Activated naive CD4-positive, alpha-beta T cell treated with anti-CD3 and anti-CD28 coated beads for 36 hours (primary cell): Measurements from ENCODE around the gene SAE1. TPM values are rescaled to one million over a fixed set of nuclear protein-coding genes. Genes with fewer than 3 reads are reported as not detected.

ENCODE experiments used
- CTCF ChIA-PET: fragments of 350-600 bp; sonication (Branson Sonifier 250); formaldehyde crosslinking; loops from one replicate; lab custom pipeline; 2021; ENCODE audit warnings: antibody characterized with exemption; lab: Charles Lee
- DNase-seq: peaks from one replicate; pipeline ENCODE4 v3.0.0-alpha.2; 2020
- H3K27ac Mint-ChIP-seq: one replicate; pipeline ENCODE4 v1.8.0; 2021; ENCODE audit warnings: mild to moderate bottlenecking, mixed read lengths
- H3K27me3 Mint-ChIP-seq: one replicate; pipeline ENCODE4 v1.8.0; 2021; ENCODE audit warnings: low read depth, mixed read lengths
- H3K36me3 Mint-ChIP-seq: one replicate; pipeline ENCODE4 v1.8.0; 2021; ENCODE audit warnings: low read depth, mixed read lengths
- H3K4me1 Mint-ChIP-seq: one replicate; pipeline ENCODE4 v1.8.0; 2021; ENCODE audit warnings: low read depth, mixed read lengths
- H3K4me3 Mint-ChIP-seq: one replicate; pipeline ENCODE4 v1.8.0; 2021; ENCODE audit warnings: mild to moderate bottlenecking, moderate library complexity, mixed read lengths
- H3K9me3 Mint-ChIP-seq: one replicate; pipeline ENCODE4 v1.8.0; 2021; ENCODE audit warnings: mixed read lengths
- intact Hi-C: fragments of 100-400 bp; cut with micrococcal nuclease; formaldehyde crosslinking; loops from one replicate; pipeline ENCODE4 v1.15.1; 2023
- microRNA-seq: library from miRNA; unstranded; fragments of <30 nt; microRNA quantifications from one replicate; pipeline ENCODE4 v1.2.0, GENCODE V29; 2022; ENCODE audit warnings: borderline microRNAs expressed, borderline replicate concordance
- total RNA-seq, 2 experiments: library from RNA; stranded (reverse); gene quantifications; one replicate each; pipeline ENCODE4 v1.2.3, GENCODE V29; 2021

SAE1 gene
- total RNA-seq, 2 experiments from 2014 or later, result 160 to 161 TPM

DNA sequence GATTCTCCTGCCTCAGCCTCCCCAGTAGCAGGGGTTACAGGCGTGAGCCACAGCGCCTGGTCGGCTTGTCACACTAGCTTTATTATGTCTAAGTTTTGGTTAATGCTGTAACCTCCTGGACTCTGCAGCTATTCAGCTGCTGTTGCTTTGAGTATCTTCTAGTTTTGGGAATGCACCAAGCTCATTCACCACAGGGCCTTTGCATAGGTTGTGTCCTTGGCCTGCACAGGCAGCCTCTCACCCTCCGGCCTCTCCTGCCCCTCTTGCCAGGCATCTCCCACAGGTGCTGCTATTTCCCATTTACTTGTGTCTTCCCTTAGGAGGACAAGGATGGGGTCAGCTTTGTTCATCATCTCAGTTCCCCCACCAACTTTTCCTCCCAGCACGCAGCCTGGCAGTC lies 123.3 kb downstream of the SAE1 start:
- no peak for DNase-seq
- peaks cover 21% of the 10 kb centered on the region for H3K4me1 Mint-ChIP-seq
- intact Hi-C loops, result no loop called here
- CTCF ChIA-PET, result interaction anchor here (1.4 kb wide), 1 partner anchor 10 kb away, joined by 5 read pairs; no protein-coding TSS in a partner anchor
- H3K36me3 Mint-ChIP-seq, result peaks cover 18% of the 10 kb centered on the region
- no peaks in the 10 kb centered on the region for H3K27me3 Mint-ChIP-seq
- no peak overlapping the region for H3K4me3 Mint-ChIP-seq
- H3K9me3 Mint-ChIP-seq, result no peaks in the 10 kb centered on the region
- H3K27ac Mint-ChIP-seq, result peak overlapping the region; percentile 5

DNA sequence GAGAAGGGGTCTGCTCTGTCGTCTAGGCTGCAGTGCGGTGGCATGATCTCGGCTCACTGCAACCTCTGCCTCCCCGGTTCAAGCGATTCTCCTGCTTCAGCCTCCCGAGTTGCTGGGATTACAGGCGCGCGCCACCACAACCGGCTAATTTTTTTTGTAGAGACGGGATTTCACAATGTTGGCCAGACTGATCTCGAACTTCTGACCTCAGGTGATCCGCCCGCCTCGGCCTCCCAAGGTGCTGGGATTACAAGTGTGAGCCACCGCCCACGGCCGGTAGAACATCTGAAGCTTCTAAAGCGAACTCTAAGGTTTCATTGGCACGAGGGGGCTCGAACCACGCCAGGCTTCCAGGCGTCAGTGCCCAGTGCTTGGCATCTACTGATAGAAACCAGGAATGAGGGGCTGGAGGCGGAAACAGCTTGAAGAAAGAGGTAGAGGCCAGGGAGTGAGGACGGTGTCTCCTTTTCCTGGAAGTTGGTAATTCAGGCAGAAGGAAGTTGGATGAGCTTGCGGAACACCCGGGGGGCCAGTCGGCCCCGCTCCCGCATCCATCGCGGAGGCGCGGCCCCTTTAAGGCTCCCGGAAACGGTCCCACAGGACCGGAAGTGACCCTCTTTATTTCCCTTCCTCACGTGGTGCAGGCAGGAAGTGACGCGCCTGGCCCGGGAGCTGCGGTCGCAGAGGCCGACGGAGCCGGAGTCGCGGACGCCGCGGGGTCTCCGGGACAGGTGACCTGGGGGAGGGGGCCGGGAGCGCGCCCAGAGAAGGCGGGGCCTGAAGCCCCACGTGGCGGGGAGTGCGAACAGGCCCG lies 125.5 kb downstream of the SAE1 start, which contains the start of gene CCDC9:
CCDC9 (plus strand) TSS at position 647 of the 814 bp plus-strand sequence. CDS start 1,876 bp downstream, outside the sequence.
- Mint-ChIP-seq H3K27me3 (no peaks in the 10 kb centered on the region), H3K4me3 (peak within 1 kb of the TSS; percentile 88), H3K9me3 (no peaks in the 10 kb centered on the region), H3K36me3 (peaks cover 35% of the 10 kb centered on the region), H3K4me1 (peaks cover 37% of the 10 kb centered on the region), H3K27ac (peak within 1 kb of the TSS; percentile 96)
- CTCF ChIA-PET, result interaction anchor here (0.7 to 2.8 kb wide), 6 partner anchors 9 to 259 kb away, joined by 3 to 20 read pairs (median 7); no protein-coding TSS in a partner anchor
- intact Hi-C loops, result loop anchor here (1.0 to 5.0 kb wide), 8 partner anchors 12 to 539 kb away; partner anchors contain the start of genes ARHGAP35, PRKD2 and ZC3H4
- peak; percentile 98 for DNase-seq

DNA sequence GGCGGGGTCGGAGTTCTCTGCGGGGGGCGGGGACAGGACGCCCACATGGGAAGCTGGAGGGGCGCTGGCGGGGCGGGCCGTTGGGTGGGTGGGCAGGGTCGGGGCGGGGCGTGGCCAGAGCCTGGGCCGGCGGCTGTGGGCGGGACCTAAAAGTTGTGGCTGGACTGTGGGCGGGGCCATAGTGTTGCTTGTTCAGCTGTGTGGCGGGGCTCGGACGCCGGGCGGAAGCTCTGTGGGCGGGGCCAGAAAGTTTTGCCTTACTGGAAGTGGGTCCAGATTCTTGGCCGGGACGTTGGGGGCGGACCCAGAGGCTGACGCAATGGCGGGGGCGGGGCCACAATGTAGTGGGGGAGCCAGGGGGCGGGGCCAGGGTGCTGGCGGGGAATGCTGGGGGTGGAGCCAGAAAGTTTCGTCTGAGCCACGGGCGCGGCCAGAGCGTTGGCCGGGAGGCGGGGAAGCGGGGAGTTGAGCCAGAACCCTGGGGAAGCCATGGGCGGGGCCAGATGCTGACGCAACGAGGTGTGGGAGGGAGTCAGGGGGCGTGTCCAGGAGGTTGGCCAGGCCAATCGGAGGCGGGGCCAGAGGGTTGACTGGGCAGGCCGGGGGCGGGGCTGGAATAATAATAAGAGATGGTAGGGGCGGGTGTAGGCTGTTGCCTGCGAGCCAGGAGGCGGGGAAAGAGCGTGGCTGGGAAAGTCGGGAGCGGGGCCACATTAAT lies 126.2 kb downstream of the SAE1 start:
- CTCF ChIA-PET, result interaction anchor here (1.2 to 2.8 kb wide), 5 partner anchors 9 to 244 kb away, joined by 4 to 20 read pairs (median 7); no protein-coding TSS in a partner anchor
- intact Hi-C loops, result loop anchor here (1.0 to 5.0 kb wide), 13 partner anchors 13 to 540 kb away; partner anchors contain the start of genes ARHGAP35, DHX34, INAFM1 and NAPA
- Mint-ChIP-seq H3K9me3 (no peaks in the 10 kb centered on the region), H3K4me3 (peak overlapping the region; percentile 88), H3K36me3 (peaks cover 40% of the 10 kb centered on the region), H3K4me1 (peaks cover 39% of the 10 kb centered on the region), H3K27me3 (no peaks in the 10 kb centered on the region), H3K27ac (peak overlapping the region; percentile 96)
- peak; percentile 100 for DNase-seq

DNA sequence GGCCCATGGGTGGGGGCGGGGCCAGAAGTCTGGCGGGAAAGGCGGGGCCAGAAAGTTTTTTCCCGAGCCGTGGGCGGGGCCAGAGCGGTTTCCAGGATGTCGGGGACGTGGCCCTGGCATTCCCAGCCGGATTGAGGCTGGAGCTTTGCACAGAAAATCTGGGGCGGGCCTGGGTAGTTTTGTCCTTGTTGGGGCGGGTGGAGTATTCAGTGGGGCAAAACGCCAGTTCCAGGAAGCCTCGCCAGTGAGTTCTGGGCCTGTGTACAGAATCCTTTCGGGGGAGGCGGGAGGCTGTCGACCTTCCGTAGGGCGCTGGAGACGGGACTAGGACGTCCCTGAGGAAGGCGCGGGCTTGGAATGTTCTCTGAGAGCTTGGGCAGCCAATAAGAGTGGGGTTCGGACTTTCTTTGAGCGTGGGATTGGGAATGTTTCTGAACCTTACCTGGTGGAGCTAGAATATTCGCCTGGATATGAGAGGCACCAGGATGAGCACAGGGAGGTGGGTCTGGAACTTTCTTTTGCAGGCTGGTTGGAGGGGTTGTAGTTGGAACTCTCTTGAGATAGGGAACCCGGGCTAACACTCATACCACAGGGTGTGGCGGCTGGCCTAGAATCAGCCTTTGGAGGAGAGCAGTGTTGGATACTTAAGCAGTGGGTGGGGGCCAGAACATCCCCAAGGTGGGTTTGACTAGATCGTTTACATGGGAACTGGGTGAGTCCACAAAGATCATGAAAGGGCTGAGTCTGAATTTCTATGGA lies 127.0 kb downstream of the SAE1 start:
- H3K9me3 Mint-ChIP-seq, result no peaks in the 10 kb centered on the region
- H3K27ac Mint-ChIP-seq, result peak overlapping the region; percentile 96
- H3K36me3 Mint-ChIP-seq, result peaks cover 44% of the 10 kb centered on the region
- H3K4me1 Mint-ChIP-seq, result peaks cover 39% of the 10 kb centered on the region
- no peaks in the 10 kb centered on the region for H3K27me3 Mint-ChIP-seq
- CTCF ChIA-PET, result interaction anchor here (2.8 kb wide), 1 partner anchor 10 kb away, joined by 17 read pairs; no protein-coding TSS in a partner anchor
- intact Hi-C loops, result loop anchor here (1.0 to 5.0 kb wide), 7 partner anchors 17 to 540 kb away; partner anchors contain the start of genes ARHGAP35, DHX34, INAFM1 and NAPA
- H3K4me3 Mint-ChIP-seq, result peak overlapping the region; percentile 88
- DNase-seq, result no peak

DNA sequence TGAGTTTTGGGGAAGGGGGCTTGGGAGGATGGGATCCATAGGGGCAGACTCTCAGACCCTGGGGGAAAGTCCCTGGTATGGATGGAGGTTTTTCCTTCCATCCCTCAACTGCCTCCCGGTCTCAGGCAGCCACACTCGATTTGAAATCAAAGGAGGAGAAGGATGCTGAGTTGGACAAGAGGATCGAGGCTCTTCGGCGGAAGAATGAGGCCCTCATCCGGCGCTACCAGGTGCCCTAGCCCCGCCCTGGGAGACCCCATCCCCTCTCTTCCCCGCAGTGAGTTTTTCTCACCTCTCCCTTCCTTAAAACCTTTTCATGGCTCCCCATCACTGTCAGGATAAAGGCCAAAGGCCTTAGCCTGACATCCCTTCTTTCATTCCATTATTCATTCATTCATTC lies 127.8 kb downstream of the SAE1 start:
- Mint-ChIP-seq H3K36me3 (peaks cover 44% of the 10 kb centered on the region), H3K27me3 (no peaks in the 10 kb centered on the region), H3K4me1 (peaks cover 39% of the 10 kb centered on the region), H3K4me3 (peak overlapping the region; percentile 88), H3K9me3 (no peaks in the 10 kb centered on the region), H3K27ac (peak overlapping the region; percentile 96)
- no peak for DNase-seq
- intact Hi-C loops, result loop anchor here (5.0 kb wide), 2 partner anchors 396 to 541 kb away; partner anchors contain the start of genes ARHGAP35 and PRKD2
- CTCF ChIA-PET, result interaction anchor here (1.3 kb wide), 1 partner anchor 11 kb away, joined by 3 read pairs; no protein-coding TSS in a partner anchor

DNA sequence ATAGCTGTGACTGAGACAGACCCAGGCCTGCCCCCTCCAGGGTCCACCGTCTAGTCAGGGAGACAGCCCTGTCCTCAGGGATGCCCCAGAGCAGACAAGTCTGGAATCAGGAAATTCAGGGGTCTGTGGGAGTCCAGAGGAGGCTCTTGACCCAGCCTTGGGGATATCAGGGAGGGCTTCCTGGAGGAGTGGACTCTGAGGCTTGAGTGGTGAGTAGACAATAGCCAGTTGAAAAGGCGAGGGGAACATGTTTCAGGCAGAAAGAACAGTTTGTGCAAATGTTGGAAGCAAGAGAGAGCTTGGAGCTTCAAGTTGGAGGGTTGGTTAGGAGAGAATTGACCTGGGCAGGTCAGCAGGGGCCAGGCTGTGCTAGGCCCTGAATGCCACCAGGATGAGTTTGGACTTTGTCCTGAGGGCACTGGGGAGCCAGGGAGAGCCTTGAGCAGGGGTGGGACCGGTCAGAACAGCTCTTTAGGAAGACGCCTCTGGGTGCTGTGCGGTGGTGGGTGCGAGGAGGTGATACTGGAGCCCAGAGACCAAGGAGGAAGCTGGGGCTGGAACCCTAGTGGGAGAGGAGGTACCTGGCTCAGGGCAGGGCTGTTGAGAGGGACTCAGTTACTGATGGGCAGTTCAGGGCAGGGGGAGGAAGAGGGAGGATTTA lies 128.4 kb downstream of the SAE1 start:
- intact Hi-C loops, result loop anchor here (5.0 kb wide), 2 partner anchors 397 to 542 kb away; partner anchors contain the start of genes ARHGAP35 and PRKD2
- peak overlapping the region; percentile 88 for H3K4me3 Mint-ChIP-seq
- no peak for DNase-seq
- H3K36me3 Mint-ChIP-seq, result peaks cover 44% of the 10 kb centered on the region
- no peaks in the 10 kb centered on the region for H3K9me3 Mint-ChIP-seq
- H3K27ac Mint-ChIP-seq, result peak overlapping the region; percentile 11
- no peaks in the 10 kb centered on the region for H3K27me3 Mint-ChIP-seq
- H3K4me1 Mint-ChIP-seq, result peaks cover 39% of the 10 kb centered on the region
- CTCF ChIA-PET, result interaction anchor here (1.3 kb wide), 1 partner anchor 10 kb away, joined by 3 read pairs; no protein-coding TSS in a partner anchor

Small RNA genes lying within 50 kb of the gene (microRNA-seq; reads per million reads assigned to microRNA genes)
- not detected for gene MIR3190
- not detected for gene MIR3191

Other genes with a start within 250 kb of the SAE1 start
- gene NPAS1, start 111.0 kb upstream of the SAE1 start, total RNA-seq, result under 1 TPM in 1 of 2 experiments, not detected in 1; 0.21 TPM
- 10 to 100 TPM; 54.8 to 56.6 TPM for gene TMEM160, start 82.2 kb upstream of the SAE1 start, total RNA-seq
- 10 to 100 TPM; 46.0 to 48.8 TPM for gene ZC3H4, start 17.1 kb upstream of the SAE1 start, total RNA-seq
- 10 to 100 TPM; 55.9 to 59.5 TPM for gene BBC3, start 100.4 kb downstream of the SAE1 start, total RNA-seq
- gene CCDC9, start 125.7 kb downstream of the SAE1 start, total RNA-seq, result 10 to 100 TPM; 43.6 to 47.7 TPM
- 10 to 100 TPM; 18.7 to 19.9 TPM for gene INAFM1, start 144.1 kb downstream of the SAE1 start, total RNA-seq
- under 1 TPM in 1 of 2 experiments, not detected in 1; 0.19 TPM for gene C5AR1, start 179.0 kb downstream of the SAE1 start, total RNA-seq
- not detected for gene C5AR2, start 201.3 kb downstream of the SAE1 start, total RNA-seq
- gene DHX34, start 218.5 kb downstream of the SAE1 start, total RNA-seq, result 10 to 100 TPM; 11.2 to 11.6 TPM